Measurements from ENCODE around the gene TSSK2.

DNA sequence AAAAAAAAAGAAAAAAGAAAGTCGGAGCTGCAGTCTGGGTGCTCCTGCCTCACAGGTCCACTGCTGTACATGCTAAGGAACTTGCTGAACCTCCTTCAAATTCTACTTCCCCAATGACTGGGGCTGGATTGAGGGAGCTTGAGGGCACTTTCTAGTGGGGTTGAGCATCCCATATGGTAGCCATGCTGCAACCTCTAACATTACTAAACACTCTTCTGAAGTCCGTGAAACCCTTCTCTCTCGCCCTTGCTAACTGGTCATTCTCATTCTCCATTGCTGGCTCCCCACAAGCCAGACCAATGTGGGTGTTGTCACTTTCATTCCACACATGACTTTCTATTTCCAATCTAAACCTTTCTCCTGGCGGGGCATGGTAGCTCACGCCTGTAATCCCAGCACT, 12.1 kb downstream of the TSSK2 start:
- TF ChIP-seq POLR2AphosphoS5 (IDR thresholded peaks at IDR 0.05; ENCODE audit: low read depth, low read length), result no peak
- TF ChIP-seq, protein P1, sequence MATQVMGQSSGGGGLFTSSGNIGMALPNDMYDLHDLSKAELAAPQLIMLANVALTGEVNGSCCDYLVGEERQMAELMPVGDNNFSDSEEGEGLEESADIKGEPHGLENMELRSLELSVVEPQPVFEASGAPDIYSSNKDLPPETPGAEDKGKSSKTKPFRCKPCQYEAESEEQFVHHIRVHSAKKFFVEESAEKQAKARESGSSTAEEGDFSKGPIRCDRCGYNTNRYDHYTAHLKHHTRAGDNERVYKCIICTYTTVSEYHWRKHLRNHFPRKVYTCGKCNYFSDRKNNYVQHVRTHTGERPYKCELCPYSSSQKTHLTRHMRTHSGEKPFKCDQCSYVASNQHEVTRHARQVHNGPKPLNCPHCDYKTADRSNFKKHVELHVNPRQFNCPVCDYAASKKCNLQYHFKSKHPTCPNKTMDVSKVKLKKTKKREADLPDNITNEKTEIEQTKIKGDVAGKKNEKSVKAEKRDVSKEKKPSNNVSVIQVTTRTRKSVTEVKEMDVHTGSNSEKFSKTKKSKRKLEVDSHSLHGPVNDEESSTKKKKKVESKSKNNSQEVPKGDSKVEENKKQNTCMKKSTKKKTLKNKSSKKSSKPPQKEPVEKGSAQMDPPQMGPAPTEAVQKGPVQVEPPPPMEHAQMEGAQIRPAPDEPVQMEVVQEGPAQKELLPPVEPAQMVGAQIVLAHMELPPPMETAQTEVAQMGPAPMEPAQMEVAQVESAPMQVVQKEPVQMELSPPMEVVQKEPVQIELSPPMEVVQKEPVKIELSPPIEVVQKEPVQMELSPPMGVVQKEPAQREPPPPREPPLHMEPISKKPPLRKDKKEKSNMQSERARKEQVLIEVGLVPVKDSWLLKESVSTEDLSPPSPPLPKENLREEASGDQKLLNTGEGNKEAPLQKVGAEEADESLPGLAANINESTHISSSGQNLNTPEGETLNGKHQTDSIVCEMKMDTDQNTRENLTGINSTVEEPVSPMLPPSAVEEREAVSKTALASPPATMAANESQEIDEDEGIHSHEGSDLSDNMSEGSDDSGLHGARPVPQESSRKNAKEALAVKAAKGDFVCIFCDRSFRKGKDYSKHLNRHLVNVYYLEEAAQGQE (IDR thresholded peaks at IDR 0.05; ENCODE audit: insufficient read depth in 1 of 2, low read depth in 2 of 2, low read length in 2 of 2), result no peak
